IMR-90 (cell line): Measurements from ENCODE around the gene DPPA5. TPM values are rescaled to one million over a fixed set of nuclear protein-coding genes. Genes with fewer than 3 reads are reported as not detected.

Experiments
- ATAC-seq: fragments of 200-7000 bp; cut with Tn5 transposase; 2 replicates; pipeline ENCODE4 v1.9.1; 2020; ENCODE audit warnings: low read depth, mild to moderate bottlenecking, moderate library complexity
- BruUV-seq: library from RNA; stranded (reverse); fragments of 400-500 nt; replicated peaks from 2 replicates; lab custom pipeline; 2021; lab: Mats Ljungman, UMichigan
- CTCF ChIA-PET: fragments of 300-600 bp; formaldehyde crosslinking; extraction: SDS; loops from one replicate; lab custom pipeline; 2021; ENCODE audit warnings: antibody characterized with exemption; lab: Yijun Ruan, JAX
- POLR2A ChIA-PET: fragments of 300-600 bp; sonication (Branson Sonifier 250); formaldehyde crosslinking; loops from one replicate; lab custom pipeline; 2022; ENCODE audit warnings: antibody characterized with exemption; ENCODE audit not compliant: unreplicated experiment; lab: Charles Lee
- DNase-seq: peaks from one replicate; pipeline ENCODE4 v3.0.0; 2013
- H2AFZ ChIP-seq: replicated peaks from 2 replicates; pipeline ENCODE3; 2013; ENCODE audit warnings: low read length, mild to moderate bottlenecking; ENCODE audit not compliant: poor library complexity
- H2AK5ac ChIP-seq: 2 replicates; pipeline ENCODE4 v1.6.1; 2013; ENCODE audit warnings: low read depth, low read length, inconsistent platforms
- H2AK9ac ChIP-seq: replicated peaks from 2 replicates; pipeline ENCODE3; 2013; ENCODE audit warnings: mild to moderate bottlenecking, low read depth, low read length, moderate library complexity; ENCODE audit not compliant: poor library complexity
- H2BK120ac ChIP-seq: 2 replicates; pipeline ENCODE4 v1.6.1; 2013; ENCODE audit warnings: low read depth, low read length, inconsistent platforms
- H2BK15ac ChIP-seq: 3 replicates; pipeline ENCODE4 v1.6.1; 2013; ENCODE audit warnings: low read depth, low read length, inconsistent platforms
- H2BK20ac ChIP-seq: 2 replicates; pipeline ENCODE4 v1.6.1; 2013; ENCODE audit warnings: low read depth, mild to moderate bottlenecking, inconsistent platforms, low read length, moderate library complexity
- H2BK5ac ChIP-seq: 2 replicates; pipeline ENCODE4 v1.6.1; 2013; ENCODE audit warnings: mild to moderate bottlenecking, low read depth, low read length, inconsistent platforms; ENCODE audit not compliant: poor library complexity, severe bottlenecking
- H3K14ac ChIP-seq: replicated peaks from 2 replicates; pipeline ENCODE4 v1.6.1; 2013; ENCODE audit warnings: low read depth, low read length, inconsistent platforms
- H3K18ac ChIP-seq: 2 replicates; pipeline ENCODE4 v1.6.1; 2013; ENCODE audit warnings: low read depth, low read length, control low read depth
- H3K23ac ChIP-seq: 2 replicates; pipeline ENCODE4 v1.6.1; 2013; ENCODE audit warnings: low read depth, low read length, inconsistent platforms
- H3K27ac ChIP-seq: 2 replicates; pipeline ENCODE4 v1.5.1; 2013; ENCODE audit warnings: mild to moderate bottlenecking, control low read depth, low read length; ENCODE audit not compliant: insufficient read depth
- H3K27me3 ChIP-seq: 2 replicates; pipeline ENCODE4 v1.6.1; 2013; ENCODE audit warnings: low read length; ENCODE audit not compliant: control insufficient read depth, insufficient read depth
- H3K36me3 ChIP-seq: 2 replicates; pipeline ENCODE4 v1.6.1; 2013; ENCODE audit warnings: low read length, mixed read lengths; ENCODE audit not compliant: control insufficient read depth, insufficient read depth
- H3K4ac ChIP-seq: 2 replicates; pipeline ENCODE4 v1.6.1; 2013; ENCODE audit warnings: low read depth, low read length, inconsistent platforms
- H3K4me1 ChIP-seq: 2 replicates; pipeline ENCODE4 v1.6.1; 2013; ENCODE audit warnings: low read length, mixed read lengths; ENCODE audit not compliant: control insufficient read depth, insufficient read depth
- H3K4me2 ChIP-seq: 2 replicates; pipeline ENCODE4 v1.6.1; 2013; ENCODE audit warnings: low read depth, mild to moderate bottlenecking, control low read depth, low read length, moderate library complexity
- H3K4me3 ChIP-seq: 2 replicates; pipeline ENCODE4 v1.5.1; 2013; ENCODE audit warnings: low read depth, mild to moderate bottlenecking, control low read depth, low read length, moderate library complexity; ENCODE audit not compliant: insufficient read depth
- H3K56ac ChIP-seq: 2 replicates; pipeline ENCODE4 v1.6.1; 2013; ENCODE audit warnings: low read length, inconsistent platforms; ENCODE audit not compliant: insufficient read depth; ENCODE audit errors: extremely low read depth
- H3K79me1 ChIP-seq, 2 experiments: 2 replicates each; pipeline ENCODE4 v1.6.1; 2013; ENCODE audit warnings: low read length in 2 of 2, inconsistent platforms in 1 of 2, low read depth in 1 of 2
- H3K9ac ChIP-seq: 2 replicates; pipeline ENCODE4 v1.6.1; 2013; ENCODE audit warnings: low read depth, low read length, control low read depth
- H3K9me1 ChIP-seq: 2 replicates; pipeline ENCODE4 v1.6.1; 2013; ENCODE audit warnings: low read length, inconsistent platforms; ENCODE audit not compliant: insufficient read depth
- H3K9me3 ChIP-seq: 2 replicates; pipeline ENCODE4 v1.6.1; 2013; ENCODE audit warnings: low read length; ENCODE audit not compliant: control insufficient read depth, insufficient read depth
- H4K20me1 ChIP-seq: 2 replicates; pipeline ENCODE4 v1.6.1; 2013; ENCODE audit warnings: low read length, inconsistent platforms; ENCODE audit not compliant: insufficient read depth
- H4K5ac ChIP-seq: 2 replicates; pipeline ENCODE4 v1.6.1; 2013; ENCODE audit warnings: mild to moderate bottlenecking, low read depth, low read length, control low read depth
- H4K8ac ChIP-seq, 2 experiments: 2 replicates each; pipeline ENCODE4 v1.6.1; 2013; ENCODE audit warnings: low read depth in 2 of 2, low read length in 2 of 2, control low read depth in 1 of 2, inconsistent platforms in 1 of 2
- H4K91ac ChIP-seq: 2 replicates; pipeline ENCODE4 v1.6.1; 2013; ENCODE audit warnings: low read depth, low read length, inconsistent platforms; ENCODE audit not compliant: insufficient read depth
- BHLHE40 ChIP-seq: fragments of 150-350 bp; IDR thresholded peaks from 2 replicates; pipeline ENCODE4 v1.6.1; 2016; ENCODE audit warnings: mild to moderate bottlenecking, low read depth, low read length
- CEBPB ChIP-seq: IDR thresholded peaks from 2 replicates; pipeline ENCODE4 v1.6.1; 2012; ENCODE audit warnings: low read depth, low read length, improper control_type of control experiment
- CHD1 ChIP-seq: IDR thresholded peaks from 2 replicates; pipeline ENCODE4 v1.6.1; 2012; ENCODE audit warnings: low read depth, low read length, improper control_type of control experiment
- CTCF ChIP-seq: conservative IDR thresholded peaks from 2 replicates; pipeline ENCODE4 v1.5.1; 2012; ENCODE audit warnings: mild to moderate bottlenecking, low read depth, low read length, improper control_type of control experiment
- ELK1 ChIP-seq: fragments of 150-350 bp; IDR thresholded peaks from 2 replicates; pipeline ENCODE4 v1.6.1; 2016; ENCODE audit warnings: low read depth, mild to moderate bottlenecking, low read length, moderate library complexity, borderline replicate concordance
- FOS ChIP-seq: fragments of 150-350 bp; IDR thresholded peaks from 2 replicates; pipeline ENCODE4 v1.6.1; 2016; ENCODE audit warnings: low read depth, low read length
- MAFK ChIP-seq: IDR thresholded peaks from 2 replicates; pipeline ENCODE4 v1.6.1; 2012; ENCODE audit warnings: low read depth, low read length, improper control_type of control experiment
- MAZ ChIP-seq: IDR thresholded peaks from 2 replicates; pipeline ENCODE4 v1.6.1; 2012; ENCODE audit warnings: low read depth, mild to moderate bottlenecking, low read length, improper control_type of control experiment, moderate library complexity, borderline replicate concordance
- MXI1 ChIP-seq: IDR thresholded peaks from 2 replicates; pipeline ENCODE4 v1.6.1; 2012; ENCODE audit warnings: low read depth, mild to moderate bottlenecking, low read length, moderate library complexity, borderline replicate concordance
- NFE2L2 ChIP-seq: fragments of 150-350 bp; IDR thresholded peaks from 2 replicates; pipeline ENCODE4 v1.6.1; 2016; ENCODE audit warnings: low read depth, mild to moderate bottlenecking, low read length
- POLR2A ChIP-seq: IDR thresholded peaks from 2 replicates; pipeline ENCODE4 v1.6.1; 2012; ENCODE audit warnings: mild to moderate bottlenecking, low read depth, low read length
- RAD21 ChIP-seq: IDR thresholded peaks from 2 replicates; pipeline ENCODE4 v1.6.1; 2012; ENCODE audit warnings: low read length, improper control_type of control experiment
- RCOR1 ChIP-seq: IDR thresholded peaks from 2 replicates; pipeline ENCODE4 v1.6.1; 2012; ENCODE audit warnings: mild to moderate bottlenecking, low read length, improper control_type of control experiment; ENCODE audit not compliant: insufficient replicate concordance
- RFX5 ChIP-seq: IDR thresholded peaks from 2 replicates; pipeline ENCODE4 v1.8.0; 2012; ENCODE audit warnings: low read depth, mild to moderate bottlenecking, low read length, moderate library complexity
- SMC3 ChIP-seq: fragments of 150-350 bp; IDR thresholded peaks from 2 replicates; pipeline ENCODE4 v1.6.1; 2016; ENCODE audit warnings: low read depth, mild to moderate bottlenecking, antibody characterized with exemption, low read length, moderate library complexity
- USF2 ChIP-seq: fragments of 150-350 bp; IDR thresholded peaks from 2 replicates; pipeline ENCODE4 v1.6.1; 2017; ENCODE audit warnings: mild to moderate bottlenecking, antibody characterized with exemption, low read length, low read depth
- WGBS, 2 experiments: methylation state at CpG; one replicate each; pipeline versions ENCODE4 v1.1.5 to v1.1.7; 2013; ENCODE audit warnings: missing lambda C conversion rate in 2 of 2; ENCODE audit not compliant: insufficient read length in 1 of 2; ENCODE audit errors: extremely low coverage in 2 of 2; 5-methylcytosine and 5-hydroxymethylcytosine counted together
- dilution Hi-C: fragments of 300-500 bp; cut with HindIII; formaldehyde crosslinking; loops from one replicate; pipeline ENCODE4 v1.14.3; 2018; ENCODE audit warnings: low sequenced_read_pairs; ENCODE audit not compliant: unreplicated experiment
- in situ Hi-C: fragments of 300-500 bp; cut with MboI; formaldehyde crosslinking; loops from 3 replicates; pipeline ENCODE4 v1.14.3; 2019; ENCODE audit warnings: low sequenced_read_pairs, inconsistent platforms, mixed read lengths
- intact Hi-C: fragments of 100-400 bp; cut with micrococcal nuclease; formaldehyde crosslinking; loops from 2 replicates; pipeline ENCODE4 v1.10.0; 2022
- polyA plus RNA-seq, 3 experiments: library from polyadenylated mRNA; depleted of rRNA; stranded (reverse); fragments of >200 nt; gene quantifications; 2 replicates each; pipeline ENCODE4 v1.2.3, GENCODE V29; 2012; ENCODE audit warnings: low replicate concordance in 1 of 3
- total RNA-seq: library from RNA; depleted of rRNA; stranded (reverse); fragments of >200 nt; gene quantifications from 2 replicates; pipeline ENCODE4 v1.2.3, GENCODE V29; 2012

Gene DPPA5
- total and polyA plus RNA-seq, 2 of the 4 experiments (the other 2 are of a cell fraction), result not detected

- no peak overlapping the region for H3K9ac ChIP-seq
- H3K4me3 ChIP-seq, result no peak overlapping the region
- no peak overlapping the region for H4K8ac ChIP-seq
- no peak overlapping the region for H3K18ac ChIP-seq
- H2BK5ac ChIP-seq, result no peak overlapping the region
- no peak overlapping the region for H4K91ac ChIP-seq
- DNase-seq (no peak), ATAC-seq (no peak)
- no peak overlapping the region for H3K4me2 ChIP-seq
- H4K5ac ChIP-seq, result no peak overlapping the region
- no peak overlapping the region for H2AK9ac ChIP-seq
- in situ Hi-C loops, result no loop called here
- WGBS, 2 experiments, result no CpG with 5 or more reads among the region's 4 CpGs
- H3K36me3 ChIP-seq, result no peaks in the 10 kb centered on the region
- ChIA-PET CTCF (interaction anchor here (0.6 kb wide), 1 partner anchor 13 kb away, joined by 4 read pairs; no protein-coding TSS in a partner anchor), POLR2A (no interaction called here)
- H3K27ac ChIP-seq, result no peak overlapping the region
- H3K79me1 ChIP-seq, result no peaks in the 10 kb centered on the region
- H3K27me3 ChIP-seq, result peaks cover 3% of the 10 kb centered on the region
- H3K14ac ChIP-seq, result no peak overlapping the region
- no peak overlapping the region for H2BK20ac ChIP-seq
- dilution Hi-C loops, result no loop called here
- intact Hi-C loops, result no loop called here
- BruUV-seq, result no TSS peak
- H3K56ac ChIP-seq, result no peak overlapping the region
- H3K9me1 ChIP-seq, result no peaks in the 10 kb centered on the region
- H2AFZ ChIP-seq, result no peak overlapping the region
- H2AK5ac ChIP-seq, result no peak overlapping the region
- peaks cover 10% of the 10 kb centered on the region for H3K9me3 ChIP-seq
- H2BK120ac ChIP-seq, result no peak overlapping the region
- no peaks in the 10 kb centered on the region for H3K4me1 ChIP-seq
- no peak overlapping the region for H3K23ac ChIP-seq
- TF ChIP-seq RAD21, result no peak
- TF ChIP-seq CEBPB, result no peak
- TF ChIP-seq RCOR1, result no peak
- no peak for TF ChIP-seq FOS
- no peak for TF ChIP-seq CTCF
- no peak for TF ChIP-seq CHD1
- no peak for TF ChIP-seq SMC3
- no peak for TF ChIP-seq BHLHE40
- no peak for TF ChIP-seq USF2
- no peak for TF ChIP-seq RFX5
- TF ChIP-seq ELK1, result no peak
- no peak for TF ChIP-seq MXI1
- TF ChIP-seq POLR2A, result no peak
- TF ChIP-seq NFE2L2, result no peak
- TF ChIP-seq MAFK, result no peak
- no peak for TF ChIP-seq MAZ
- no peak overlapping the region for H2BK15ac ChIP-seq
- no peak overlapping the region for H3K4ac ChIP-seq
- no peaks in the 10 kb centered on the region for H4K20me1 ChIP-seq
These were observed 14.6 kb upstream of the DPPA5 start for GRCh38 chr6:73368675-73369074.
